A673 (cell line): Measurements from ENCODE around the gene TLE1.

ENCODE experiments used
- CTCF ChIP-seq: fragments of 300-800, 200-600 bp; sonication (generic); conservative IDR thresholded peaks from 2 replicates; pipeline ENCODE4 v1.5.1; 2017; ENCODE audit warnings: low read depth, mild to moderate bottlenecking, antibody characterized with exemption, low read length, moderate library complexity, mixed read lengths
- EZH2 ChIP-seq: fragments of 200-600 bp; sonication (generic); IDR thresholded peaks from 2 replicates; pipeline ENCODE4 v1.6.1; 2017; ENCODE audit warnings: borderline replicate concordance, low read depth, mild to moderate bottlenecking, mixed read lengths, antibody characterized with exemption, low read length; ENCODE audit not compliant: poor library complexity, severe bottlenecking

DNA sequence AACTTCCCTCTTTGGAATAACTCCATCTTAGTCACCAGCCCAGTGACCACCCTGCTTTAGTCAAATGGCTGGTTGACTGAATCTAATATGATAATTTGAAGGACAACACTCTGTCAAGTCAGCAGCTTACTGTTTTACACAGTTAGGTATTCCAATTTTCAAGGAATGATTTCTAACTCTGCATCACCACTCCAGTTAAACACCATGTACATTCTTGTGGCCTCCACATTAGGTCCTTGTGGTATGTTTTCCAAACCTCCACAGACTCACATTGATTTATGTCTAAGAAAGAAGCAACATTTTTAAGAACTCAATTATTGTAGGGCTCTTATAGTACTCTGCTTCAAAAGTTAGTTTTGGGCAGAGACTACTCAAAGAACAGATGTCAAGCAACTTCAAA is 110.7 kb downstream of the TLE1 start:
- TF ChIP-seq CTCF: no peak
- TF ChIP-seq EZH2: no peak
